Measurements from ENCODE around the gene MYRFL.
"Not testable (repeated sequence)": the region's sequence is repeated elsewhere in the genome, so short reads cannot be mapped to it uniquely, and the experiment has no call there.

The MYRFL gene

GRCh38 chr12:69789351-69789750 is 35.7 kb upstream of the MYRFL start:
- DNase-seq: no peak
- no peaks in the 10 kb centered on the region for H3K27me3 ChIP-seq (ENCODE audit: insufficient read depth, low read length, poor library complexity)
- H3K27ac ChIP-seq (ENCODE audit: low read length): no peak overlapping the region
- no peak overlapping the region for H3K4me3 ChIP-seq (ENCODE audit: low read depth in 1 of 2, low read length in 2 of 2)
- H3K36me3 ChIP-seq (ENCODE audit: insufficient read depth, low read length): peaks cover 13% of the 10 kb centered on the region; the same call in 1 of the 2 replicates
- no peak overlapping the region for H2AFZ ChIP-seq (ENCODE audit: low read depth, low read length)
- TF ChIP-seq EZH2 (IDR thresholded peaks at IDR 0.05; ENCODE audit: borderline replicate concordance, low read depth, low read length, severe bottlenecking) (no peak), CTCF (IDR thresholded peaks at IDR 0.05; ENCODE audit: borderline replicate concordance, extremely low read depth, low read length, poor library complexity, severe bottlenecking) (no peak)
- no peaks in the 10 kb centered on the region for H3K4me1 ChIP-seq (ENCODE audit: insufficient read depth, low read length)
- no peak for ATAC-seq (ENCODE audit: insufficient read depth, low read depth)
- H3K79me2 ChIP-seq (ENCODE audit: insufficient read depth, low read length): no peaks in the 10 kb centered on the region
- no peaks in the 10 kb centered on the region for H4K20me1 ChIP-seq (ENCODE audit: insufficient read depth, low read length)
- H3K9ac ChIP-seq (ENCODE audit: low read depth, low read length): no peak overlapping the region
- no peak overlapping the region for H3K4me2 ChIP-seq (ENCODE audit: insufficient read depth, low read length)
- H3K9me3 ChIP-seq (ENCODE audit: insufficient read depth, low read length, severe bottlenecking): peaks cover 12% of the 10 kb centered on the region

- H3K4me2 ChIP-seq (ENCODE audit: insufficient read depth, low read length): no peak overlapping the region
- no peak for ATAC-seq (ENCODE audit: insufficient read depth, low read depth)
- no peak overlapping the region for H3K27ac ChIP-seq (ENCODE audit: low read length)
- peaks cover 9% of the 10 kb centered on the region for H3K36me3 ChIP-seq (ENCODE audit: insufficient read depth, low read length)
- no peaks in the 10 kb centered on the region for H3K79me2 ChIP-seq (ENCODE audit: insufficient read depth, low read length)
- H2AFZ ChIP-seq (ENCODE audit: low read depth, low read length): no peak overlapping the region
- no peaks in the 10 kb centered on the region for H3K27me3 ChIP-seq (ENCODE audit: insufficient read depth, low read length, poor library complexity)
- DNase-seq: no peak
- H3K9ac ChIP-seq (ENCODE audit: low read depth, low read length): no peak overlapping the region
- H4K20me1 ChIP-seq (ENCODE audit: insufficient read depth, low read length): no peaks in the 10 kb centered on the region
- no peaks in the 10 kb centered on the region for H3K4me1 ChIP-seq (ENCODE audit: insufficient read depth, low read length)
- H3K9me3 ChIP-seq (ENCODE audit: insufficient read depth, low read length, severe bottlenecking): peaks cover 12% of the 10 kb centered on the region
- TF ChIP-seq EZH2 (IDR thresholded peaks at IDR 0.05; ENCODE audit: borderline replicate concordance, low read depth, low read length, severe bottlenecking) (no peak), CTCF (IDR thresholded peaks at IDR 0.05; ENCODE audit: borderline replicate concordance, extremely low read depth, low read length, poor library complexity, severe bottlenecking) (no peak)
- no peak overlapping the region for H3K4me3 ChIP-seq (ENCODE audit: low read depth in 1 of 2, low read length in 2 of 2)
Measured at GRCh38 chr12:69792533-69792932, 32.5 kb upstream of the MYRFL start.

GRCh38 chr12:69807101-69807897 is 17.7 kb upstream of the MYRFL start:
- H3K79me2 ChIP-seq (ENCODE audit: insufficient read depth, low read length); H3K27me3 ChIP-seq (ENCODE audit: insufficient read depth, low read length, poor library complexity); H3K4me2 ChIP-seq (ENCODE audit: insufficient read depth, low read length); H3K4me1 ChIP-seq (ENCODE audit: insufficient read depth, low read length); ATAC-seq (ENCODE audit: insufficient read depth, low read depth); H2AFZ ChIP-seq (ENCODE audit: low read depth, low read length); H3K4me3 ChIP-seq (ENCODE audit: low read depth in 1 of 2, low read length in 2 of 2); H3K27ac ChIP-seq (ENCODE audit: low read length); H4K20me1 ChIP-seq (ENCODE audit: insufficient read depth, low read length); H3K9me3 ChIP-seq (ENCODE audit: insufficient read depth, low read length, severe bottlenecking); H3K36me3 ChIP-seq (ENCODE audit: insufficient read depth, low read length); H3K9ac ChIP-seq (ENCODE audit: low read depth, low read length): not testable (repeated sequence)
- peak; percentile 12 for DNase-seq

- Histone ChIP-seq H3K9me3 (ENCODE audit: insufficient read depth, low read length, severe bottlenecking) (peaks cover 9% of the 10 kb centered on the region), H3K4me3 (ENCODE audit: low read depth in 1 of 2, low read length in 2 of 2) (no peak overlapping the region), H3K4me1 (ENCODE audit: insufficient read depth, low read length) (no peaks in the 10 kb centered on the region), H3K27me3 (ENCODE audit: insufficient read depth, low read length, poor library complexity) (no peaks in the 10 kb centered on the region), H4K20me1 (ENCODE audit: insufficient read depth, low read length) (no peaks in the 10 kb centered on the region), H3K79me2 (ENCODE audit: insufficient read depth, low read length) (no peaks in the 10 kb centered on the region), H3K27ac (ENCODE audit: low read length) (no peak overlapping the region), H3K36me3 (ENCODE audit: insufficient read depth, low read length) (peaks cover 11% of the 10 kb centered on the region), H3K4me2 (ENCODE audit: insufficient read depth, low read length) (no peak overlapping the region), H3K9ac (ENCODE audit: low read depth, low read length) (no peak overlapping the region), H2AFZ (ENCODE audit: low read depth, low read length) (no peak overlapping the region)
- no peak for DNase-seq
- no peak for ATAC-seq (ENCODE audit: insufficient read depth, low read depth)
- TF ChIP-seq CTCF (IDR thresholded peaks at IDR 0.05; ENCODE audit: borderline replicate concordance, extremely low read depth, low read length, poor library complexity, severe bottlenecking) (no peak), EZH2 (IDR thresholded peaks at IDR 0.05; ENCODE audit: borderline replicate concordance, low read depth, low read length, severe bottlenecking) (no peak)
Measured at GRCh38 chr12:69810870-69811498, 14.0 kb upstream of the MYRFL start.

Measured in DND-41 (cell line).